Activated CD4-positive, alpha-beta T cell treated with anti-CD3 and anti-CD28 coated beads for 24 hours (primary cell): Measurements from ENCODE around the gene CCDC150.
"Not testable (repeated sequence)": the region's sequence is repeated elsewhere in the genome, so short reads cannot be mapped to it uniquely, and the experiment has no call there.

Experiments
- DNase-seq, 2 donors: peaks; one replicate each; pipeline ENCODE4 v3.0.0-alpha.2; 2020; ENCODE audit warnings: low read depth in 2 of 2

The CCDC150 gene

GRCh38 chr2:196712867-196713266 lies 73.4 kb downstream of the CCDC150 start:
- no peak for DNase-seq

GRCh38 chr2:196718419-196719109 lies 79.0 kb downstream of the CCDC150 start:
- DNase-seq = no peak

- no peak for DNase-seq
Observed at GRCh38 chr2:196719110-196719872, 79.8 kb downstream of the CCDC150 start.

GRCh38 chr2:196723571-196723970 lies 84.1 kb downstream of the CCDC150 start:
- no peak for DNase-seq

GRCh38 chr2:196725218-196725617 lies 85.7 kb downstream of the CCDC150 start:
- no peak for DNase-seq

GRCh38 chr2:196725882-196726281 lies 86.4 kb downstream of the CCDC150 start:
- no peak for DNase-seq

GRCh38 chr2:196729418-196729817 lies 89.9 kb downstream of the CCDC150 start:
- DNase-seq = no peak

GRCh38 chr2:196736646-196737045 lies 97.1 kb downstream of the CCDC150 start:
- DNase-seq = not testable (repeated sequence)

GRCh38 chr2:196737046-196737445 lies 97.5 kb downstream of the CCDC150 start:
- DNase-seq = no peak

GRCh38 chr2:196739031-196739430 lies 99.5 kb downstream of the CCDC150 start:
- DNase-seq = no peak

- no peak for DNase-seq
Observed at GRCh38 chr2:196742216-196742615, 102.7 kb downstream of the CCDC150 start.

- no peak for DNase-seq
Observed at GRCh38 chr2:196742685-196743084, 103.2 kb downstream of the CCDC150 start.

GRCh38 chr2:196743165-196743564 lies 103.7 kb downstream of the CCDC150 start:
- DNase-seq = no peak

- DNase-seq = no peak
Observed at GRCh38 chr2:196745711-196746110, 106.2 kb downstream of the CCDC150 start.

GRCh38 chr2:196747400-196747799 lies 107.9 kb downstream of the CCDC150 start:
- DNase-seq = no peak

- no peak for DNase-seq
Observed at GRCh38 chr2:196748123-196748522, 108.6 kb downstream of the CCDC150 start.

- DNase-seq = no peak
Observed at GRCh38 chr2:196750291-196750923, 110.9 kb downstream of the CCDC150 start.

- DNase-seq = peak; percentile 31 to 47
Observed at GRCh38 chr2:196750977-196751631, 111.6 kb downstream of the CCDC150 start.

- no peak for DNase-seq
Observed at GRCh38 chr2:196758474-196759377, 119.2 kb downstream of the CCDC150 start.

- no peak for DNase-seq
Observed at GRCh38 chr2:196759378-196759706, 119.8 kb downstream of the CCDC150 start.

GRCh38 chr2:196767101-196767500 lies 127.6 kb downstream of the CCDC150 start:
- no peak for DNase-seq
